Activated naive CD4-positive, alpha-beta T cell (primary cell): Measurements from ENCODE around the gene HS3ST5.

Source experiments
- DNase-seq, 4 experiments: peaks; one replicate each; lab custom pipeline; 2025; lab: John Stamatoyannopoulos, UW

The HS3ST5 gene

GRCh38 chr6:114194362-114195026 is 148.3 kb downstream of the HS3ST5 start:
- no peak for DNase-seq

GRCh38 chr6:114187563-114187962 is 155.3 kb downstream of the HS3ST5 start:
- DNase-seq = no peak

- no peak for DNase-seq
Measured at GRCh38 chr6:114181664-114182063, 161.2 kb downstream of the HS3ST5 start.

- DNase-seq = no peak
Measured at GRCh38 chr6:114179411-114179810, 163.4 kb downstream of the HS3ST5 start.

GRCh38 chr6:114176726-114177125 is 166.1 kb downstream of the HS3ST5 start:
- DNase-seq = no peak

- DNase-seq = no peak
Measured at GRCh38 chr6:114172576-114173260, 170.1 kb downstream of the HS3ST5 start.

GRCh38 chr6:114171473-114171872 is 171.3 kb downstream of the HS3ST5 start:
- no peak for DNase-seq

- DNase-seq = no peak
Measured at GRCh38 chr6:114170958-114171387, 171.8 kb downstream of the HS3ST5 start.

GRCh38 chr6:114170372-114170771 is 172.5 kb downstream of the HS3ST5 start:
- no peak for DNase-seq

GRCh38 chr6:114169763-114170162 is 173.1 kb downstream of the HS3ST5 start:
- DNase-seq = no peak

GRCh38 chr6:114167583-114168576 is 174.9 kb downstream of the HS3ST5 start:
- DNase-seq = no peak

- DNase-seq = no peak
Measured at GRCh38 chr6:114164207-114164606, 178.6 kb downstream of the HS3ST5 start.

- DNase-seq = no peak
Measured at GRCh38 chr6:114162691-114163347, 180.0 kb downstream of the HS3ST5 start.

GRCh38 chr6:114160881-114161280 is 181.9 kb downstream of the HS3ST5 start:
- DNase-seq = no peak

- DNase-seq = no peak
Measured at GRCh38 chr6:114159727-114160126, 183.1 kb downstream of the HS3ST5 start.

GRCh38 chr6:114158838-114159694 is 183.8 kb downstream of the HS3ST5 start:
- DNase-seq = no peak

GRCh38 chr6:114158411-114158810 is 184.4 kb downstream of the HS3ST5 start:
- DNase-seq = no peak

- no peak for DNase-seq
Measured at GRCh38 chr6:114157848-114158247, 185.0 kb downstream of the HS3ST5 start.

- DNase-seq = no peak
Measured at GRCh38 chr6:114155763-114156162, 187.1 kb downstream of the HS3ST5 start.

GRCh38 chr6:114154812-114155211 is 188.0 kb downstream of the HS3ST5 start:
- no peak for DNase-seq

GRCh38 chr6:114153448-114153847 is 189.4 kb downstream of the HS3ST5 start:
- DNase-seq = no peak
